GM19467 (cell line): ENCODE measurements around the gene ARHGAP26.

ENCODE experiments used
- ATAC-seq: cut with Tn5 transposase; IDR thresholded peaks from one replicate; pipeline ENCODE4 v1.9.1; 2021; ENCODE audit warnings: mild to moderate bottlenecking, moderate library complexity; ENCODE audit not compliant: unreplicated experiment

ARHGAP26 gene

DNA sequence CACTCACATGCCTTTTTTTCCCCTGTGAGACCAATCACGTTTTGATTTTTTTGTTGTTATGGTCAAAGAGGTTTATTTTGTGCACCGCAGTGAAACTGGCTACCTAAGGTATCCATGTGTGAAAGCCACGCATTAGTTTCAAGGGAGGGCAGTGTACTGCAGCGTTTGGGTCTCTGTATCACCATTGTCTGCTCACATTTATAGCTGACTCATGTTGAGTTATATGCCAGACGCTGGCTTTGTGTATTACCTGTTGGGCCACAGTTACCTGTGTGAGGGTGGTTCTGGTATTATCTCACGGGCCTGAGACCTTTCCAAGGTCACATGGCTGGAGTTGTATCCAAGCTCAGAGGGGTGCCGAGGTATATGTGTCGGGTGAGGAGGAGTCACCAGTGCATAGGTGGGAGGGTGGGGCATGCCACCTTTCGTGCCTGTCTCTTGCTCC is 75.8 kb downstream of the ARHGAP26 start:
- ATAC-seq = no peak

DNA sequence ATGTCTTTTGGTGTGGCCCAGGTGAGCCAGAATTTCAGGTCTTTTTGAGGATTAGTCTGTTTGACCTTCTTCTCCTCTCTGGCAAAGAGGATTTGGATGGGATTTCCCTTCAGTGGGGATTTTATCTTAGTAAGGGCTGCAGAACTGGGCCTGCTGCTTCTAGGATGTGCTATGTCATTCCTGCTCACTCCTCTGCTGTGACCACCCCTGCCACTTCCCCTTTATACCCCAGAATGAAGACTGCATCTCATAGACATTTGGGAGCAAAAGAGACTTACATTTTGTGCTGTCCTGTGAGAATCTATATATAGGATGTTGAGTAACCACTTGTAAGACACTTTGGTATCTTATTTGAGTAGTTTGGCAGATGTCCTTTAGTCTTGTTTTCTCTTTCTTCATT is 76.2 kb downstream of the ARHGAP26 start:
- no peak for ATAC-seq

GRCh38 chr5:142847898-142848790 is 78.0 kb downstream of the ARHGAP26 start:
- ATAC-seq = no peak

- no peak for ATAC-seq
Measured at GRCh38 chr5:142849466-142849865, 79.3 kb downstream of the ARHGAP26 start.

DNA sequence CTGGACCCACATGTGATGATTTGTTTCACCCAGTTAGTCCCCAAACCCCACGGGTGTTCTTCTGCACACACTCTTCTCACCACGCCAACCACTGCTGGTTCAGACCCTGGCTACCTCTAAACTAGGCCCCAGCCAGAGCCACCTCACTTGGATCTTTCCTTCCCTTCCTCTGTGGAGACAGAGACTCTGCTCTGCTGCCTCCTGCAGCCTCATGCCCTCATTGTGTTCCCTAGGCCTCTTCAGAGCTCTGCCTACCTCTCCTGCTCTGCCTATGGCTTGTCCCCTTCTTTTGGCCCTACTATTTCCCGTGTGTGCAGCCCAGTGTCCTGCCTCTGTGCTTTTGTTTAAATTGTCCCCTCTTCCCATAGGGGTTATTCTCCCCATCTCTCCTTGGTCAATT is 79.7 kb downstream of the ARHGAP26 start:
- ATAC-seq = no peak

DNA sequence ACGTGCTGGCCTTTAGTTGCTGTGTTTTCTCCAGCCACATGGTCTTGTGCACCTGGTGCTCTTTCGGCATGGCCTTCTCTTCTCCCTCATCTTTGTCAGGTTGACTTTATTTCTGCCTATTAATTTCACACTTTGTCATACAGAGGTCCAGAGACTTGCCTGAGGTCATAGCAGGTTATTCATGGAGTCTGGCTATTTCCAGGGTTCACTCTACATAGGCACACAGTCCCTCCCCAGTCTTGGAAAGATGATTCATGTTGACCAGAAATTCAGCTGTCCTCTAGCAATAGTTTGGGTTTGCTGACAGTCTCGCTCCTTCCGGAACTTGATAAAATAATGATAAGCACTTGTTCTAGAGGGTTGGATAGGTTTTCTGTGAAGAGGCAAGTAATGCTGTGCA is 81.6 kb downstream of the ARHGAP26 start:
- ATAC-seq = no peak

- ATAC-seq = no peak
Measured at GRCh38 chr5:142852416-142853198, 82.4 kb downstream of the ARHGAP26 start.

GRCh38 chr5:142853682-142854081 is 83.5 kb downstream of the ARHGAP26 start:
- no peak for ATAC-seq

DNA sequence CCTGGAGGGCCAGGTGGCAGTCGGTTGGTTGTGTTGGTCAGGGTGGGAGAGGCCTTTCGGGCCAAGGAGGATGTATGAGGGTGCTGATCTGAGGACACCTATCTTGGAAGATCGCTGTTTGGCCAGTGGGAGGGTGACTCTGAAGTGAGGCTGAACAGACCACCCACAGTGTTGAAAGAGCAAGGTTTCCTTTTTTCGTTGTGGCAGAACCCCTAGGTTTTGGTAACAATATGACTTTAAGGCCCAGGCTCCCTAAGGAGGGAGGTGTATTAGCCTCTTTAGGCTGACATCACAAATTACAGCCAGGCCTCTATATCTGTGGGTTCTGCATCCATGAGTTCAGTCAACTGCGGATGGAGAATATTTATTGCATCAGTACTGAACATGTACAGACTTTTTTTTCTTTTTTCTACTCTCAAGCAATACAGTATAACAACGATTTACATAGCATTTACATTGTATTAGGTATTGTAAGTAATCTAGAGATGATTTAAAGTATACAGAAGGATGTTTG is 86.1 kb downstream of the ARHGAP26 start:
- ATAC-seq = no peak

- no peak for ATAC-seq
Measured at GRCh38 chr5:142857405-142857804, 87.2 kb downstream of the ARHGAP26 start.

- ATAC-seq = no peak
Measured at GRCh38 chr5:142859037-142859436, 88.9 kb downstream of the ARHGAP26 start.

GRCh38 chr5:142860270-142860669 is 90.1 kb downstream of the ARHGAP26 start:
- no peak for ATAC-seq

GRCh38 chr5:142861011-142861410 is 90.8 kb downstream of the ARHGAP26 start:
- no peak for ATAC-seq

DNA sequence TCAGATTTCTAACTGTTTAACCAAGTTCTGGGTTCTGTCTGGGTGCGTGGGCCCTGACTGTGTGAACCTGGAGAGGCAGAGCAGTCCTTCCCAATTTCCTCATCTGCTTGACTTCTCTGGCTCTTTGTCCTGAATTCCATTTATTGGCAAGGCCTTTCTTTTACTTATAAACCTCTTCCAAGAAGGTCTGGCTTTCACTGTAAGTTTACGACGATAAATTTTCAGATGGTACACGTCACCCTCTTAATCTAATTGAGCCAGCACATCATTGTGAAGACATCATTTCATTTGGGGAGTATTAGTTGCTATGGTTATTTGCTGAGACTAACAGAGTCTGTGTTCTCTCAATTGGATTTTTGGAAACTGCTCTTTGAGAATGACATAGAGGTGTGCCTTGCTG is 92.4 kb downstream of the ARHGAP26 start:
- no peak for ATAC-seq

GRCh38 chr5:142863856-142864255 is 93.7 kb downstream of the ARHGAP26 start:
- no peak for ATAC-seq

DNA sequence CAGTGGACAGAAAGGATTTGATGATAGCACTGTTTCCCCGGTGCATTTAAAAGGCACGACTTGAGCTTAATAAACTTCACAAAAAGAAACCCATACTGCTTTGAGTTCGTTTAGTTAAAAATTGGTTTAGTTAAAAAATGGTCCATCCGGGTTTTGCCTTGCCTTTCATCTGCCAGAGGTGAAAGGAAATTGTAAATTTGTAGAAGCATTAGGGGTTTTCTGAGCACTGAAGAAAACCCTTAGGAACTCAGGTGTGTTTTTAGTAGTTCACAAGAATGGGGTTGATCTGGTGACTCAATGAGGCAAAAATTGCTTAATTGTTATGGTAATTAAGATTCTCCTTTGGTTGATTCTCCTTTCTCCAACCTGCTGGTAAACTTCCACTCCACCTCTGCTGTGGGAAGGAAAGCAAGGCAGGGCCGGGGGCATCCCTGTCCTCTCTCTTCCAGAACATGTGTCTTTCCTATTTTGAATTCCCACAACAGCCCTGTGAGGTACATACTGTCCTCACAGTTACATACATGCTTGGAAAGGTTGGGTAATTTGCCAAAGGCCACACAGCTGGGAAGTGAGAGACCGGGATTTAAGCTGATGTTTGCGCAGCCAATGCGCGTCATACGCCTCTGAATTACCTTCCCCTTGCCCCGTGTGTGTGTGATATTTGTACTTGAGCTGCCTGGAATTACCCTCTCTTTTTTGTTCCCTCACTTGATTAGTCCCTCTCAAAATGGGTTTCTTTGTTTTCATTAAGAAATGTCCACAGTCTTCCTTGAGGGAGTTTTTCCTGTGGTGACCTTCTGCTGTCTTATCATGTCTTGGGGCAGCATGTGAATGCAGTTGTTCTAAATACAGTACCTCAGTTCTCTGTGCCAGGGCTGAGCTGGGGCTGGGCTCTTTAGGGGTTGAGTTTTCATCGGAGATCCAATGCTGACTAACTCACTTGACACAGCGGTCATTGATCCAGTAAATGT is 94.4 kb downstream of the ARHGAP26 start:
- no peak for ATAC-seq

DNA sequence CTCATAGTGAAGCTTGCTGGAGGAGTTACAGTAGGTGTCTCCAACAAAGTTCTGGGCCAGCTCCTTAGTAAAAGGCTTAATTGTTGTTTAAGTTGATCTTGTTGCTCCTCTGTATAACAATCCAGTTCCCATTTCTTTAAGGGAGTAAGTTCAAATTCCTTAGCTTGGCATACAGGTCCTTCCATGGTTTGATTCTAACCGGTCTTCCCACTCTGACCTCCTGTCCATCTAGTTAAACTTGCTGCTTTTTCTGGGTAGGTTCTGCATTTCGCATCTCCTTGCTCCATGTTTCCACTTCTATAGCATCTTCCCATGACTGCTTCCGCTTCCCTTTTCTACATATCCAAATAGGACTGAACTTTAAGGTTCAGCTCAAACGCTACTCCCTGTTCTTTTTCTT is 95.5 kb downstream of the ARHGAP26 start:
- no peak for ATAC-seq

- ATAC-seq = peak; percentile 76
Measured at GRCh38 chr5:142866563-142867275, 96.5 kb downstream of the ARHGAP26 start.

DNA sequence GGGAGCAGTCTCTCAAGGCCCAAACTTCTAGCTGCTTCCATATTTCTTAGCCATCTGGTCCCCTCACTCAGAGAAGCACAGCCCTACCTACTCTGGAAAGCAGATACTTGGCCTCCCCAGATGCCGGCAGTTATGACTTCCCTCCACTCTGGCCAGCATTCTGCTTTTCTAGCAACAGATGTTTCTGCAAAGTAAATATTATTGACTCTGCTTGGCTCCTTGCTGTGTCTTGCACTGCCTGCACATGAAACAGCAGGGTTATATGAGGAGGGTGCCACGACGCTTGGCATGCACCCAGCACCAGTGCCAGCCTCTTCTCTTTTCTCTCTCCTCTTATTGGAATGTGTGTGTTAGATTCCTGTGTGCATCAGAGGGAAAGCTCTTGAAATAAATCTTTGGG is 99.7 kb downstream of the ARHGAP26 start:
- no peak for ATAC-seq
